Stimulated activated CD8-positive, alpha-beta memory T cell treated with anti-CD3 and anti-CD28 coated beads, Interleukin-4, amount 100 ng/mL, for 24 hours (primary cell): ENCODE results near the gene CNST.
"Not testable (repeated sequence)": the region's sequence is repeated elsewhere in the genome, so short reads cannot be mapped to it uniquely, and the experiment has no call there.

Source experiments
- DNase-seq: peaks from one replicate; pipeline ENCODE4 v3.0.0-alpha.2; 2020; ENCODE audit warnings: low read depth

Gene CNST

DNA sequence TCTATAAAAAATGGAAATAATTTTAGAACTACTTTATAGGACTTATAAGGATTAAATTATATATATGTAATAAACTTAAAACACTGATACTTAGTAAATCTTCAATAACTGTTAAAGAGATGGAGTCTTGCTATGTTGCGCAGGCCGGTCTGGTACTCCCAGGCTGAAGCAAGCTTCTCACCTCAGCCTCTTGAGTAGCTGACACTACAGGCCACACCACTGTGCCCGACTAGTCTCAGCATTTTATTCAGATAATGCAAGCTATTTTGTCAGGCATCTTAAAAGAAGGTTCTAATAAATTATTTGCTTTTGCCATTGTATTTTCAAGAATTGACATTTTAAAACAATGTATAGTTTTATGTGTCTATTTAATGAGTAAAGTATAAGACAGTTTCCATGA is 20.8 kb downstream of the CNST start:
- DNase-seq, result no peak

GRCh38 chr1:246587606-246588005 is 21.4 kb downstream of the CNST start:
- DNase-seq, result no peak

DNA sequence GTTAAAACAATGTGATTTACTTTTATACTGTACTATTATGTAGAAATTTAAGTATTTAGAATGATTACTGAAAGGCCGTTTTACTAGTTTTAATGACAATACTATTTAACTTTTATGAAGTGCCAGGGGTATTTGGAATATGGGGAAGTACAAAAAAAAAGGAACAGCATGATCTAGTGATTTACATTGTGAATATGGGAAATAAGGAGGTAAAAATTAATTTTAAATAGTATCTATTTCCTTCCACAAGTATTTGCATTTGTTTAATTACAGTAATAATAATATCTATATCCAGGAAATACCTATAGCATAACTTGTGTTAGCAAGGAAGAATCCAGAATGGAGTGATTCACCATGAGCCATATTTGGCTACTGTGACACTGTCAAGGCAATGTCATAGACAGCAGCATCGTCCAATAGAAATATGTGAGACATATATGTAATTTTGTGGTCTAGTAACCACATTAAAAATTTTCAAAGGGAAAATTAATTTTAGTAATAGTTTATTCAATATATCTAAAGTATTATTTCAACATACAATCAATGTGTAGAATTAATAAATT is 22.0 kb downstream of the CNST start:
- no peak for DNase-seq

DNA sequence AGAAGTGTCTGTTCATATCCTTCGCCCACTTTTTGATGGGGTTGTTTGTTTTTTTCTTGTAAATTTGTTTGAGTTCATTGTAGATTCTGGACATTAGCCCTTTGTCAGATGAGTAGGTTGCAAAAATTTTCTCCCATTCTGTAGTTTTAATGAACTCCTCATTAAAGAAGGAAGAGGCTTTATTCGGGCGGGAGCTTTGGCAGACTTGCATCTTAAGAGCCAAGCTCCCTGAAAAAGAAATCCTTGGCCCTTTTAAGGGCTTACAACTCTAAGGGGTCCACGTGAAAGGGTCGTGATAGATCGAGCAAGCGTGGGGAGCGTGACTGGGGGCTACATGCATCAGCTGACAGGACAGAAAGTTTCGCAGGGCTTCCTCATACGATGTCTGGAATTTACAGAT is 23.7 kb downstream of the CNST start:
- DNase-seq, result not testable (repeated sequence)

DNA sequence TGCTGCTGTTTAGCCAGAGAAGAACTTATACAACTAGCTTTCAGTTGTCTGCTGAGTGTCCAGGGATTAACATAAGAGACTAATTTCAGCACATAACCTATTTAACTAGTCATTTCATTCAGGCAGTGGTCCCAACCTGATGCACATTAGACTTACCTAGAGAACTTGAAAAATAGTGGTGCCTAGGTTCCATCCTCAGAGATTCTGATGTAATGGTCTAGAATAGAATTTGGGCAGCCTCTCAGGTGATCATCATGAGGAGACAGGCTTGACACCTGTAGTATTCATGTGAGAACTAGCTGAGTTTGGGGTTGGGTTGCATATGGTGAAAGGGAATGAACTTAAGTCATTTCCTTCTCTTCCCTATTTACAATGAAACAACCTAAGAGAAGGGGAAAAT is 24.8 kb downstream of the CNST start:
- no peak for DNase-seq

DNA sequence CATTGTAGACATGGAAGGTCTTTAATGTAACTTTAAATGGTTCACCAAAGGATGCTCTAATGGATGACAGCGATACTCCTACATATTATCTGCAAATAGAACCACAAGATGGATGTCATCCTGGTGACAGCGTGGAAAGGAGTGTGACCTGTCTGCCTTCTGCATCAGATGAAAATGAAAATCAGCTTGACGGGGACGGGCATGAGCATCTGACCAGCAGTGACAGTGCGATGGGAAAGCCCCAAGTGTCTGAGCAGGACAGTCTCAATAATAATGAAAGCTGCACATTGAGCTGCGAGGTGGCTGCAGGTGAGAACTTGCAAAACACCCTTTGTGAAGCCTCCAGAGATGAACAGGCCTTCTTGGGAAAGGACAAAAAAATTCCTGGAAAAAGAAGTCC is 25.2 kb downstream of the CNST start:
- no peak for DNase-seq

GRCh38 chr1:246591958-246592357 is 25.7 kb downstream of the CNST start:
- DNase-seq, result no peak

DNA sequence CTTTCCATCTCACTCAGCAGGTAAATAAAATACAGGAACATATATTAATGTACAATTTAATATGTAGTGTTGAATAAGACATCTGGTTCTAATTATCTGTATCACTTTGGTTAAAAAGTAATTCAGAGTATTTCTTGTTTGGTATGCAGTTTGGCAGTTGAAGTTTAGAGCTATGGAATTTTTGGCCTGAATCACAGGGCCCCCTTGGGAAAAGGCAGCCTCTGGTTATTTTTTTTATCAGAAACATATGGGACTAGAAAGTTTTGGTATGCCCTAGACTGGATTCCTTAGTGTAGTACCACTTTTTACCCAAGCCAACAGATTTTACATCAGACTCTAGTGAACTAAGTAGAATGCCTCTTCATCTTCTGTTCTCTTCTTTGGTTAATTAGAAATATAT is 26.4 kb downstream of the CNST start:
- DNase-seq, result no peak

DNA sequence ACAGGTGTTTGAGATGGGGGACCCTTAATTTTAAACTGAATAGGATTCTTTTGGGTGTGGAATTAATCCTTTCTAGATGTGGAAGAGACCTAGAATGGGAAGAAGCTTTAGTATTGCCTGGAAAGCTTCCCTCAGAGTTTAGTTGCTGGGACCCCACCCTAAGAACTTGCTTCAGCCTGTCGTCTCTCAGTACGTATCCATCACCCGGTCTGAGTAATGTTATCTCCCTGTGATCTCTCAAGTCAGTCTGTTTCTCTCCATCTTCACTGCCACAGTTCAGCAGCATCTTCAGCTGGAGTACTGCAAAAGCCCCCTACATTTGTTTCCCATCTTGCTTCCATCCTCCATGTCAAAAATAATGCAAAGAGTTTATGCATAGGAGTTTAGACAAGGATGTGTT is 28.9 kb downstream of the CNST start:
- no peak for DNase-seq

- no peak for DNase-seq
These were observed 31.1 kb downstream of the CNST start for GRCh38 chr1:246597340-246597739.

GRCh38 chr1:246597971-246598370 is 31.7 kb downstream of the CNST start:
- no peak for DNase-seq

DNA sequence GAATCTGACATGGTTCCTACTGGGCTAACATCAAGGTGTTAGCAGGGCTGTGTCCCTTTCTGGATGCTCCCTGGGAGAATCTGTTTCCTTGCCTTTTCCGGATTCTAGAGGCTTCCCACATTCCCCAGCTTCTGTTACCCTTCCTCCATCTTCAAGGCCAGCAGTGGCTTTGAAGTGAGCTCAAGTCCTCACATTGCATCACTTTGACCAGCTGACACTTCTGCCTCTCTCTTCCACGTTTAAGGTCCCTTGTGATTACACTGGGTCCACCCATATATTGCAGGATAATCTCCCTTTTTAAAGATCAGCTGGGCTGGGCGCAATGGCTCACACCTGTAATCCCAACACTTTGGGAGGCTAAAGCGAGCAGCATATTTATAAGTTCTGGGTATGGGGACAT is 33.1 kb downstream of the CNST start:
- no peak for DNase-seq

GRCh38 chr1:246600579-246600978 is 34.3 kb downstream of the CNST start:
- DNase-seq, result no peak

GRCh38 chr1:246602194-246602593 is 35.9 kb downstream of the CNST start:
- no peak for DNase-seq

DNA sequence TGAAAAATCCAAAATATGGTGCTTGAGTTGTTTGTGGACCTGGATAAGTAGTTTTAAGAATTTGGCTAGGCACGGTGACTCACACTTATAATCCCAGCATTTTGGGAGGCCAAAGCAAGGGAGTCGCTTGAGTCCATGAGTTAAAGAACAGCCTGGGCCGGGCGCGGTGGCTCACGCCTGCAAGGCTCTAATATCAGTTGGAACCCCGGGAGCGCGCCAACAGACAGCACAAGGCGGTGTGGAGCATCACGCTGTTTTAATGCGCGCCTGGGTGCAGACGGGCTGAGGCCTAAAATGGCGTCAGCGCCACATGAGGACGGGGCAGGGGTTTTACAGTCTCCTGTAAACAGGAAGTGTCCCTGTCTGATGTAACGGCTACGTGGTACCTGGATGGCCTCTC is 39.0 kb downstream of the CNST start:
- not testable (repeated sequence) for DNase-seq

DNA sequence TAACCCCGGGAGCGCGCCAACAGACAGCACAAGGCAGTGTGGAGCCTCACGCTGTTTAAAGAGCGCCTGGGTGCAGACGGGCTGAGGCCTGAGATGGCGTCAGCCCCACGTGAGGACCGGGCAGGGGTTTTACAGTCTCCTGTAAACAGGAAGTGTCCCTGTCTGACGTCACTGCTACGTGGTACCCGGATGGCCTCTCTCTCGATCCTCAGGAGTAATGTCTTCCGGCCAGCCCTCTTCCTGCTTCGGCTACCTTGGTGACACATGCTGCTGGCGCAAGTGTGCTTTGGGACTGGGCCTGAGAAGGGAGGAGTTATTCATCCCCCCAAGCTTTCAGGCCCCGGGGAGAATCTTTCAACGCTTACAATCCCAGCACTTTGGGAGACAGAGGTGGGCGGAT is 41.2 kb downstream of the CNST start:
- DNase-seq, result no peak

GRCh38 chr1:246608616-246609376 is 42.5 kb downstream of the CNST start:
- DNase-seq, result no peak

GRCh38 chr1:246609632-246610031 is 43.4 kb downstream of the CNST start:
- no peak for DNase-seq

DNA sequence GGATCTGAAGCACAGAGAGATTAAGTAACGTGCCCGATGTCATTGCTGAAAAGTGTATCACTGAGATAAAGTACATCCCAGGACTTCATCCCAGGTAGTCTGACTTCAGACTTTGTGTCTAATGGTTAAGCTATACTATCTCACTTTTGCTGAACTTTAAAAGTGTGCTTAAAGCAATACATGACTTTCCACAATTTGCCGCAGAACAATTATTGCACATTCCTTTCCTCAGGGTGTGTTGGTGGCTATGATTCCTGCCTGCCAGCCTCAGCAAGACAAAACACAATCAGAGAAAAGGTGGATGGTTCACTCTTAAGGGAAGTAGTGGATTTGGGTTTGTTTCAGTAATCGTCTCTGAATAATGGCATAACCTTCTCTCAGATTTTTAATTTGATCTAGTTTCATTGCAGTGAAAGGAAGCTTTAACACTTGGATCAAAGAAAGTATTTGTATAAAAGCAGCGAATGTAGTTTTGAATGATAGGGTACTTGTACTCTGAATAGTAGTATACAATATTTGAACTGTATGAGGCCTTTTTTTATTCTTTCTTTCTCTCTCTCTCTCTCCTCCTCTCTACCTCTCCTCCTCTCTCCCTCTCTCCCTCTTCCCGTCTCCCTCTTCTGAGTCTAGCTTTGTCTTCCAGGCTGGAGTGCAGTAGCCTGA is 47.0 kb downstream of the CNST start:
- DNase-seq, result no peak

GRCh38 chr1:246617156-246617555 is 50.9 kb downstream of the CNST start:
- DNase-seq, result no peak

DNA sequence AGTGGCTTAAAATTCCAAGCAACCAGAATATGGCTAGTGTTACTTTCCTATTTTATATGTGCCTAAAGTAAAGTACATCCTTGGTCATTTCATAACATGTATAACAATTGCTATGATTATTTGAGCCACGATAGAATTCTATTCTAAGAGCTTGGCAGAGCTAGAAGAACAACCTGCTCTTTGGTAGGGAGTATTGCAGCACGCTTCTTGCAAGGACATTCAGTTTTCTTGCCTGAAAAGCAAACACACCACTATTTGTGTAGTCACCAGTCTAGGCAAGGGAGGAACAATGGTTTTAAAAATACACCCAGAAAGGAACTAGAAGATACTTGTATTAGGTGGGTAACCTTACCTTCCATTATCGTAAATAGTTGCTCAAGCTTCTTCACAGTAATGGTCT is 51.5 kb downstream of the CNST start:
- DNase-seq, result no peak

DNA sequence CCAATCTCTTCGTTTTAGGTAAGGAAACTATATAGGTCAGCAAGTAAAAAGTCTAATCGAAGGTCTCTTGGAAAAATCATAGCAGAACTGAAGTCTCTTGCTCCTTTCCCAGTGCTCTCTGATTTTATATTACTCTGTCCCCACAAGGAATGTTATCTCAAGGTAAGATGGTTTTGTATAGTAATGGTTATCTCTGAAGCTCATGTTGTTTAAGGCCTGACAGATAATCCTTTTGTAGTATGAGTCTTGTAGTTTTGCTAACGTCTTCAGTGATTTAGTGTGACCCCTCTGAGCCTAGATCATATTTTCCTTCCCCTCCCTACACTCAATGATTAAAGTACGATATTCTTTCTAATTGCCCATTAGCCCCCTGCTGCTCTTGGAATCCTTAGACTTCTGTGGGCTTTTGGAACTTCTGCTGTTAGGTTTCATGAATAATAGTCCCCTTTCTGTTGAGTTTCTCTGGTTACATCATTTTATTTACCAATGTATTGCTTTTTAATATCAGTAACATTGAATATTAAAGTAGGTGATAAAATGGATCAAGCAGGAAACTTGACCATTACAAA is 52.1 kb downstream of the CNST start:
- DNase-seq, result no peak

- no peak for DNase-seq
These were observed 55.9 kb downstream of the CNST start for GRCh38 chr1:246622035-246622652.
